HUES64 (cell line): ENCODE measurements around the gene ELN.
A peak's percentile ranks its signal among the peaks of the same experiment; 100 is the strongest.

ENCODE experiments used
- H3K27ac ChIP-seq: 2 replicates; pipeline ENCODE4 v1.7.0; 2013; ENCODE audit warnings: low read depth, low read length, inconsistent platforms
- H3K27me3 ChIP-seq: 2 replicates; pipeline ENCODE4 v1.6.1; 2013; ENCODE audit warnings: mild to moderate bottlenecking, low read length; ENCODE audit not compliant: insufficient read depth
- H3K36me3 ChIP-seq: 2 replicates; pipeline ENCODE4 v1.6.1; 2013; ENCODE audit warnings: mild to moderate bottlenecking, low read length; ENCODE audit not compliant: insufficient read depth
- H3K4me1 ChIP-seq: 2 replicates; pipeline ENCODE4 v1.6.1; 2013; ENCODE audit warnings: mild to moderate bottlenecking, low read length, moderate library complexity; ENCODE audit not compliant: insufficient read depth
- H3K4me3 ChIP-seq: 2 replicates; pipeline ENCODE4 v1.5.1; 2013; ENCODE audit warnings: mild to moderate bottlenecking, low read length, moderate library complexity
- H3K9ac ChIP-seq: 2 replicates; pipeline ENCODE4 v1.6.1; 2013; ENCODE audit warnings: mild to moderate bottlenecking, low read depth, low read length
- H3K9me3 ChIP-seq: 2 replicates; pipeline ENCODE4 v1.6.1; 2013; ENCODE audit warnings: low read depth, low read length; ENCODE audit not compliant: insufficient read depth
- WGBS: fragments of 150-250, 120-280 bp; methylation state at CpG from one replicate; pipeline ENCODE4 v1.1.7; 2013; ENCODE audit warnings: missing lambda C conversion rate; 5-methylcytosine and 5-hydroxymethylcytosine counted together

ELN gene

DNA sequence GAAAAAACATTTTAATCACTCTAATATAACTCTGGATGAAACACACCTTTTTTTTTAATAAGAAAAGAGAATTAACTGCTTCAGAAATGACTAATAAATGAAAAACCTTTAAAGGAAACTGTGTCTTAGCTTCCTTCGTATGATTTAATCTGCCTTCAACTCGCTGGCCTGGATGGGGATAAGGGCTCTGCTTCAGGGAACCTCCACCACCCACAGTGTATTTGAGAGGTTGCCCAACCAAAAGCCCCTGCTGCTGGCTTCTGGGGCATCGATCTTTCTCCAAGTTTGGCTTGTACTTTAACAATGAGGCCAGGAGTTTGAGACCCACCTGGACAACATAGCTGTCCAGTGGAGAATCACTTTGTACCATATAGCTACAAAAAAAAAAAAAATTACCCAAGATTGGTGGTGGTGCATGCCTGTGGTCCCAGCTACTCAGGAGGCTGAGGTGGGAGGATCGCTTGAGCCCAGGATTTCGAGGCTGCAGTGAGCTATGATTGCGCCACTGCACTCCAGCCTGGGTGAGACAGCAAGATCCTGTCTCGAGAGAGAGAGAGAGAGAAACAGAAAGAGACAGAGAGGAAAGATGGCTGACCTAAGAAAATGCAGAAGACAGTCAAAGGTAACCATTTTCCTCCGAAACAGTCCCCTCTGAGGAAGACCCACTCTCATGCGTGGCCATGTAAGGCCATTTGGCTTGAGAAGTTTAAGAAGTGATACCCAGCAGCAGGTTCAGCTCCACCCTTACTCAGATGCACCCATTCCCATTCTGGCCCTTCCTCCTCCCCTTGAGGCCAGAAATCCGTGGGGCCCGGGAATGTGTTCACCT is 42.0 kb downstream of the ELN start:
- Histone ChIP-seq H3K27ac (no peak overlapping the region), H3K4me1 (no peaks in the 10 kb centered on the region), H3K36me3 (no peaks in the 10 kb centered on the region), H3K9me3 (no peaks in the 10 kb centered on the region), H3K9ac (no peak overlapping the region), H3K27me3 (no peaks in the 10 kb centered on the region), H3K4me3 (no peak overlapping the region)
- 87% methylated on average over 11 of the region's 11 CpGs for WGBS

DNA sequence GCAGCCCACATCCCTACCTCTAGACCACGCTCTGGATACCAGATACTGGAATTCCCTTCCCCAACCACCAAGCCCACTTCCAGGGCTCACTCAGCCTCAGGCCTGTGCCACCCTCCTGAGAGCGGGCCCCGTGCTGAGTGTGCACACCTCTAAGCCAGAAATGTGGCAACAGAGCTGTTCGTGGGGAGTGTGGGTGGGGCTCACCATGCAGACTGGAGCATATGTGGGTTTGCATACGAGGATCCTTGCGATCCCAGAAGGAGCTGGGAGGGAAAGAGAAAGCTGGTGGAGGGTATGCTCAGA is 42.6 kb downstream of the ELN start:
- no peaks in the 10 kb centered on the region for H3K9me3 ChIP-seq
- no peaks in the 10 kb centered on the region for H3K36me3 ChIP-seq
- no peaks in the 10 kb centered on the region for H3K4me1 ChIP-seq
- H3K27me3 ChIP-seq: no peaks in the 10 kb centered on the region
- 87% methylated on average over 6 of the region's 6 CpGs for WGBS
- no peak overlapping the region for H3K27ac ChIP-seq
- H3K4me3 ChIP-seq: no peak overlapping the region
- H3K9ac ChIP-seq: no peak overlapping the region

DNA sequence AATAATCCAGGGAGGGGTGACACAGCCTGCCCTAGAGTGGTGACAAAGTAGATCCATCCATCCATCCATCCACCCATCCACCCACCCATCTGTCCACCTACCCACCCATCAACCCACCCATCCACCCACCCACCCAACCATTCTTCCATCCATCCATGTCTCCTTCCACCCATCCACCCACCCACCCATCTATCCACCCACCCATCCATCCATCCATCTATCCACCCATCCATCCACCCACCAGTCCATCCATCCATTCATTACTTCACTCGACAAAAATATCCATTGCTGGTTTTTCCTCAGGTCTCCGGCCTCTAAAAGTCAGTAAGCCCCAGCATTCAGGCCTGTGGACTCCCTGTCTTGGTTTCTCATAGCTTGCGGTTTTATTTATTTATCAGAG is 43.1 kb downstream of the ELN start:
- Histone ChIP-seq H3K27me3 (no peaks in the 10 kb centered on the region), H3K9me3 (no peaks in the 10 kb centered on the region), H3K36me3 (no peaks in the 10 kb centered on the region), H3K4me1 (no peaks in the 10 kb centered on the region), H3K27ac (no peak overlapping the region), H3K9ac (no peak overlapping the region), H3K4me3 (no peak overlapping the region)
- WGBS: 93% methylated on average over 3 of the region's 3 CpGs

DNA sequence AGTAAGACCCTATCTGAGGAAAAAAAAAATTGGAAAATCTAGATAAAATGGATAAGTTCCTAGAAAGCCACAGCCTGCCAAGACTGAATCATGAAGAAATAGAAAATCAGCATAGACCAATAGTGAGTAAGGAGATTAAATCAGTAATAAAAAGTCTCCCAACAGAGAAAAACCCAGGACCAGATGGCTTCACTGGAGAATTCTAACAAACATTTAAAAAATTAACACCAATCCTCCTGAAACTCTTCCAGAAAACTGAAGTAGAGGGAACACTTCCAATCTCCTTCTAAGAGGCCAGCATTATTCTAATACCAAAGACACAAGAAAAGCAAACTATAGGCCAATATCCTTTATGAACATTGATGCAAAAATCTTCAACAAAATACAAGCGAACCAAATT is 46.8 kb downstream of the ELN start:
- no peaks in the 10 kb centered on the region for H3K9me3 ChIP-seq
- no peak overlapping the region for H3K27ac ChIP-seq
- no peaks in the 10 kb centered on the region for H3K36me3 ChIP-seq
- 0 out of 2 replicates have a peak, but pooled peaks cover 3% of the 10 kb centered on the region for H3K4me1 ChIP-seq
- H3K4me3 ChIP-seq: no peak overlapping the region
- H3K9ac ChIP-seq: no peak overlapping the region
- 90% methylated on average over 1 of the region's 1 CpG for WGBS
- H3K27me3 ChIP-seq: no peaks in the 10 kb centered on the region

DNA sequence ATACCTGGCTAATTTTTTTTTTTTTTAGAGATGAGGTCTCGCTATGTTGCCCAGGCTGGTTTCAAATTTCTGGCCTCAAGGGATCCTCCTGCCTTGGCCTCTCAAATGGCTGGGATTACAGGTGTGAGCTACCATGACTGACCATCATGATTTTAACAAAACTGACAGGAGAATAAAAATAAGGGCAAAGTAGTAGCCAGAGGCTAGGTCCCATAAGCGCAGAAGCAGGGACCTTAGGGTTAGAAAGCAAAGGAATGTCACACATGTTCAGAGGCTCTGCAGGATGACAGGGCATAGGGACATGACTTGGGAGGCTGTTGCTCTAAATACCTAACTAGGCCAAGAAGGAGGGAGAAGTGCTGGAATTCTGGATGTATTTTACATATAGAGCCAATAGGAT is 50.5 kb downstream of the ELN start:
- 0 out of 2 replicates have a peak, but pooled peaks cover 3% of the 10 kb centered on the region for H3K4me1 ChIP-seq
- 91% methylated on average over 2 of the region's 2 CpGs for WGBS
- no peaks in the 10 kb centered on the region for H3K27me3 ChIP-seq
- H3K36me3 ChIP-seq: no peaks in the 10 kb centered on the region
- H3K4me3 ChIP-seq: no peak overlapping the region
- no peaks in the 10 kb centered on the region for H3K9me3 ChIP-seq
- H3K27ac ChIP-seq: no peak overlapping the region
- no peak overlapping the region for H3K9ac ChIP-seq

DNA sequence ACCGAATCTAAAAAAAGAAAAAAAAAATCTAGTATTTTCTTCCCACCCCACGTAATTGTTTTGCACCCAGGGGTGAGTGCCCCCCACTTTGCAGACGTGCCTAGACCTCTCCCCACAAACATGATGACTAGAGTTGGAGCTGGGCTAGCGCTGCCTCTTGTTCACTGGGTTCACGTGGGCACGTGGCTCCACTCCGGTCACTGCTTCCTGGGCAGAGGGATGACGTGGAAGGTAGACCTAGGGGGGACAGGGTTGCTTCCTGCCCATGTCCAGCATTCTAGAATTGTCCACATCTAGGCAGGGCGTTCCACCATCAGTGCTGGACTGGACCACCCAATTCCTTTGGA is 54.8 kb downstream of the ELN start:
- Histone ChIP-seq H3K27me3 (no peaks in the 10 kb centered on the region), H3K27ac (peak overlapping the region; percentile 72), H3K36me3 (peaks cover 15% of the 10 kb centered on the region), H3K9ac (no peak overlapping the region), H3K9me3 (no peaks in the 10 kb centered on the region), H3K4me1 (peaks cover 7% of the 10 kb centered on the region; the same call in 1 of the 2 replicates), H3K4me3 (peak overlapping the region; percentile 57)
- WGBS: 86% methylated on average over 9 of the region's 9 CpGs

DNA sequence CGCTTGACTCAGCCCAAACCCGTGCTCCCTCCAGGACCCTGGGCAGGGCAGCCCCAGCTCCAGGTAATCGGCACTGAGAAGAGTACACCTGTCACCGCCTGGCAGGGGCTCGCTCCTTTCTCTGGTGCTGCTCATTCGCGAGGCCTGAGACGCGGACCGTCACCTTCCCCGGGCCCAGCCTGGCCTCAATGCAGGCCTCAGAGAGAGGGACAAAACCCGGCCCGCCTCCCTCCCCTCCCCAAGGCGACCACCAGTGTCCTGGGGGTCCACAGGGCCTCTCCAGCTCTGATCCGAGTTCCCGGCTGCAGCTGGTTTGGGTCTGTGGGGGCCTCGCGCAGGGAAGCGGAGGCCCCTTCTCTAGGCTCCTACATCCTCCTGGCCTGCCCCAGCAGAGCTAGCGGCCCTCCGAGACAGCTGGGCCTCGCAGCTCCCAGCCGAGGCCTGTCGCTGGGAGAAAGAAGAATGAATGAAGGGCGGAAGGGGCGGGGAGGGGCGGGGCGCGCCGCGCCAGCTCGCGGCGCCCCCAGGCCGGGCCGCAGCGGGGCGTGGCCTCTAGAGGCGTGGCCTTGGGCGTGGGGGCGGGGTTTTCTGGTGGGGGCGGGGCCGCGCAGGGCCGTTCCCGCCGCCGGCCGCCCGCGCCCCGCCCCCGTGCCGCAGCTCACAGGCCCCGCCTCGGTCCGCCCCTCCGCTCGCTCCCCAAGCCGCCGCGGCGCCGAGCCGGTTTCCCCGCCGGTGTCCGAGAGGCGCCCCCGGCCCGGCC is 55.3 kb downstream of the ELN start, which contains the start of gene LIMK1:
Gene LIMK1, plus strand, starts transcription at position 688 of the 760 bp plus-strand sequence. CDS start 187 bp downstream, outside the sequence.
- H3K27ac ChIP-seq: peak within 1 kb of the TSS; percentile 72
- peak within 1 kb of the TSS; percentile 69 for H3K4me3 ChIP-seq
- no peaks in the 10 kb centered on the region for H3K27me3 ChIP-seq
- peaks cover 7% of the 10 kb centered on the region; the same call in 1 of the 2 replicates for H3K4me1 ChIP-seq
- no peaks in the 10 kb centered on the region for H3K9me3 ChIP-seq
- H3K36me3 ChIP-seq: peaks cover 21% of the 10 kb centered on the region
- H3K9ac ChIP-seq: peak within 1 kb of the TSS; percentile 73
- 7% methylated on average over 71 of the region's 71 CpGs for WGBS

DNA sequence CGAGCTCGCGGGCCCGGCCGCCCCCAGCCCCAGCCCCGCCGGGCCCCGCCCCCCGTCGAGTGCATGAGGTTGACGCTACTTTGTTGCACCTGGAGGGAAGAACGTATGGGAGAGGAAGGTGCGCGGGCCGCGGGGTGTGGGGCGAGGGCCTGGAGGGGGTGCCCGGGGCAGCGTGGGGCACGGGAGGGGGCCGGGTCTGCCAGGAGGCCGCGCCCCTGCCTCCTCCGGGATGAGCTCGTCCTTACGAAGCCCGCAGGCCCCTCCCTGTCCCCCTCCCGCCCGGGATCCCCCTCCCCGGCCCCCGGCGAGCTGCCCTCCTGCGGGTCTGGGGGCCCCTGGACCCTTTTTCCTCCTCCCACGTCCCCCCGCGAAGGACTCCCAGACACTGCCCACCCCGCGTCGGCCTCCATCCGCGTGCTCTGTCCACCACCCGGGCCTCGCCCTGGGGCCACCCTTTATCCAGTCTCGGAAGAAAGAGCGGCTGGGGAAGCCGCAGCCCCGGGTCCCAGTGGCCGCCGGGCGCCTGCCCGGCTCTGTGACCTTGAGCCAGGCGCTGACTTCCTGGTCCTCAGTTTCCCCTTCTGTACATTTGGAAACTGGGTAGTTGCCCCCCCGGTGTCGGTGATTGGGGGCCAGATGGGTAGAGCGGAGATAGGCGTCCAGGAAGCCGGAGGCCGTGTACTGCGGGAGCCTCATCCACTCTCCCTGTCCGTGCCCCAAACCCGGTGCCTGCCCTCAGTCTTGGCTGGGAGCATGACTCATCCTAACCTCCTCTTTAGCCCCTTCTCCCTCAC is 56.2 kb downstream of the ELN start:
- Histone ChIP-seq H3K27me3 (no peaks in the 10 kb centered on the region), H3K36me3 (peaks cover 27% of the 10 kb centered on the region), H3K4me1 (peaks cover 5% of the 10 kb centered on the region; the same call in 1 of the 2 replicates), H3K9me3 (no peaks in the 10 kb centered on the region), H3K9ac (peak overlapping the region; percentile 45), H3K27ac (peak overlapping the region; percentile 9), H3K4me3 (peak overlapping the region; percentile 69)
- WGBS: 1% methylated on average over 60 of the region's 61 CpGs

DNA sequence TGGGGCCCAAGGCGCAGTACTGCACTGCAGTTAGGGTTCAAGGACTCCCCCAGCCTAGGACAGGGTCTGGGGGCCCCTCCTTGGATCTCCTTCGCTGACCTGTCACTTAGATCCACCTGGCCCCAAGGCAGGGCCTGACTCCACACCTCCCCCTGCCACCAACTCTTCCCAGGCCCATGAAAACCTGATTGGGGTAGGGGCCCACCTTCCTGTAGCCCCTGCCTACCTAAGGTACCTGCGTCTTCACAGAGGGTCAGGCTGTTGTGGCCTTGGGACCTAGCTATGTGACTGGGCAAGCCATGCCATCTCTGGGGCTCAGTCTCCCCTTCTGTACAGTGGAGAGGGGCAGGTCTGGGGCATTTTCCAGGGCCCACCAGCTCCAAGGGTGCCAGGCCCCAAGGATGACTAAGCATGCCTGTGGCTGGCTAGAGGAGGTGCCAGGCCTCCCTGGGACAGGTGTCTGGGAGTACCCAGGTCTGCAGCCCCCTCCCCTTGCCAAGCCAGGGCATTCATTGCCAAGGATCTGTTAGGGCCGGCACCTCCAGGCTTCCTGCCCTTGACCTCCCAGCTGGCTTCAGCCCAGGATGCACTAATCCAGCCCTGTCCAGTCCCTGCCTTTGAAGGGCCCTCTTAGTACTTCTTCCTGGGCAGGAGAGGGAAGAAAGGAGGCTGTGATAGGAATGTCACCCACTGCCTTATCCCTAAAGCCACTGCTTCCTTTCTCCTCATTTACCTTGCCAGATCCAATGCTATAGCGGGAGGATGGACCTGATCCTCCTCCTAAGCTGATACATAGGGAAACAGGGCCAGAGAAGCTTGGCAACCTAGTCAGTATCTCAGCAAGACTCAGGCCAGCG is 57.0 kb downstream of the ELN start:
- Histone ChIP-seq H3K4me1 (peaks cover 4% of the 10 kb centered on the region; the same call in 1 of the 2 replicates), H3K9ac (peak overlapping the region; percentile 45), H3K4me3 (peak overlapping the region; percentile 69), H3K9me3 (no peaks in the 10 kb centered on the region), H3K27ac (no peak overlapping the region), H3K36me3 (peaks cover 28% of the 10 kb centered on the region), H3K27me3 (no peaks in the 10 kb centered on the region)
- WGBS: 69% methylated on average over 6 of the region's 6 CpGs

DNA sequence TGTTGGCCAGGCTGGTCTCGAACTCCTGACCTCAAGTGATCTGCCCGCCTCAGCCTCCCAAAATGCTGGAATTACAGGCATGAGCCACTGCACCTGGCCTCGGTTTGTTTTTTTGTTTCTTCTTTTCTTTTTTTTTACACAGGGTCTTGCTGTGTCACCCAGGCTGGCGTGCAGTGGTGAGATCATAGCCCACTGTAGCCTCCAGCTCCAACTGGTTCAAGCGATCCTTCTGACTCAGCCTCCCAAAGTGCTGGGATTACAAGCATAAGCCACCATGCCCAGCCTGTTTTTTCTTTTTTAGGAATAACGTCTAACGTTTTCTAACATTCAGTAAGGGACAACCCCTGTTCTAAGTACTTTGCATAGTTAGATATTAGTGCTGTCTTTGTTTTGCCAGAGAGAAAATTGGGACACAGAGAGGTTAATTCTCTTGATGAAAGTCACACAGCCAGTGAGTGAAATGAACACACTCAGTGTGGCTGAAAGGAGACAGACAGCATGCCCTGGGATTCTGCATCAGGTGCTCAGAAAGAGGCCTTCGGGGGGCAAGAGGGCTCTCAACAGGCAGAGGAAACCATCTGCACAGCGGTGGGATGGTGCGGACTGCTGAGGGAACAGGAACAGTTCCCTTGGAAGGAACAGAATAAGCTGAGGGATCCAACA is 59.9 kb downstream of the ELN start:
- no peak overlapping the region for H3K9ac ChIP-seq
- no peak overlapping the region for H3K27ac ChIP-seq
- no peak overlapping the region for H3K4me3 ChIP-seq
- no peaks in the 10 kb centered on the region for H3K9me3 ChIP-seq
- no peaks in the 10 kb centered on the region for H3K27me3 ChIP-seq
- H3K4me1 ChIP-seq: peaks cover 12% of the 10 kb centered on the region; the same call in 1 of the 2 replicates
- H3K36me3 ChIP-seq: peaks cover 28% of the 10 kb centered on the region
- 95% methylated on average over 10 of the region's 10 CpGs for WGBS
